ENCODE measurements around the gene GRHL1. TPM values are rescaled to one million over a fixed set of nuclear protein-coding genes. Genes with fewer than 3 reads are reported as not detected.

GRHL1 gene, protein sequence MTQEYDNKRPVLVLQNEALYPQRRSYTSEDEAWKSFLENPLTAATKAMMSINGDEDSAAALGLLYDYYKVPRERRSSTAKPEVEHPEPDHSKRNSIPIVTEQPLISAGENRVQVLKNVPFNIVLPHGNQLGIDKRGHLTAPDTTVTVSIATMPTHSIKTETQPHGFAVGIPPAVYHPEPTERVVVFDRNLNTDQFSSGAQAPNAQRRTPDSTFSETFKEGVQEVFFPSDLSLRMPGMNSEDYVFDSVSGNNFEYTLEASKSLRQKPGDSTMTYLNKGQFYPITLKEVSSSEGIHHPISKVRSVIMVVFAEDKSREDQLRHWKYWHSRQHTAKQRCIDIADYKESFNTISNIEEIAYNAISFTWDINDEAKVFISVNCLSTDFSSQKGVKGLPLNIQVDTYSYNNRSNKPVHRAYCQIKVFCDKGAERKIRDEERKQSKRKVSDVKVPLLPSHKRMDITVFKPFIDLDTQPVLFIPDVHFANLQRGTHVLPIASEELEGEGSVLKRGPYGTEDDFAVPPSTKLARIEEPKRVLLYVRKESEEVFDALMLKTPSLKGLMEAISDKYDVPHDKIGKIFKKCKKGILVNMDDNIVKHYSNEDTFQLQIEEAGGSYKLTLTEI
- total RNA-seq: 126 TPM

DNA sequence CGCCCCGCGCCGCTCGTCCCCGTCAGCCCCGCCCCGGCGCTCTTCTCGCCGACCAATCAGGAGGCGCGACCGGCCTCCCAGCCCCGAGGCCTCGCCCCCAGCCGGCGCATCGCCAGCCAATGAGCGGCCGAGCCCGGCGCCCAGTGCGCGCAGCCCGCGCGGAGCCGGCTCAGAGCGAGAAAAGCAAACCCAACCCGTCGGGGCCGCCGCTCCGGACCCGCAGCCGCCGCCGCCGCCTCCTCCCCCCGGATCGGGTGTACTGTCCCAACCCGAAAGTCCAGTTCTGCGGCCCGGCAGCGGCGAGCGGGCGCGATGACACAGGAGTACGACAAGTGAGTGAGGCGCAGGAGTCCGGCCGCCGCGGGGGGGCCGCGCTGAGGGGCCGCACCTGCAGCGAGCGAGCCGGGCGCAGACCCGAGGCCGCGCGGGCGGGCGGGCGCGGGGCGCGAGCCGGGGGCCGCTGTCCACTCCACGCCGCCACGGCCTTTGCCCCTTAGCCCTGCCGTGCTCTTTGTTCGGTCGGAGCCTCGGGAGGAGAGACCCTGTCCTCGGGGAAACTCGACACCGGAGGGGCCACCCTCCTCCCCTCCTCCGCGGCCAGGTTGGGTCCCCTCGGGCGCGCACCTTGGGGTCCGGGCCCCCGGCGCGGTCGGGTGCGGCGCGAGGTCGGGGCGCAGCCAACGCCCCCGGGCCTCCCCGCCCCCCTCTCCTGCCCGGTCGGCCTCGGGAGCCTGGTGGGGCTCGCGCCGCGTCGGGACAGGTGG, at the start of gene GRHL1:
Gene GRHL1 (plus strand): TSS at position 172 of the 764 bp plus-strand sequence. CDS start 141 bp downstream, at position 313.
- DNase-seq (ENCODE audit: extremely low spot score in 2 of 2): peak in 1 of 2 donors; percentile 90
- peak within 1 kb of the TSS; percentile 83 for H3K27ac ChIP-seq
- no peaks in the 10 kb centered on the region for H3K27me3 ChIP-seq
- TF ChIP-seq, protein P1, sequence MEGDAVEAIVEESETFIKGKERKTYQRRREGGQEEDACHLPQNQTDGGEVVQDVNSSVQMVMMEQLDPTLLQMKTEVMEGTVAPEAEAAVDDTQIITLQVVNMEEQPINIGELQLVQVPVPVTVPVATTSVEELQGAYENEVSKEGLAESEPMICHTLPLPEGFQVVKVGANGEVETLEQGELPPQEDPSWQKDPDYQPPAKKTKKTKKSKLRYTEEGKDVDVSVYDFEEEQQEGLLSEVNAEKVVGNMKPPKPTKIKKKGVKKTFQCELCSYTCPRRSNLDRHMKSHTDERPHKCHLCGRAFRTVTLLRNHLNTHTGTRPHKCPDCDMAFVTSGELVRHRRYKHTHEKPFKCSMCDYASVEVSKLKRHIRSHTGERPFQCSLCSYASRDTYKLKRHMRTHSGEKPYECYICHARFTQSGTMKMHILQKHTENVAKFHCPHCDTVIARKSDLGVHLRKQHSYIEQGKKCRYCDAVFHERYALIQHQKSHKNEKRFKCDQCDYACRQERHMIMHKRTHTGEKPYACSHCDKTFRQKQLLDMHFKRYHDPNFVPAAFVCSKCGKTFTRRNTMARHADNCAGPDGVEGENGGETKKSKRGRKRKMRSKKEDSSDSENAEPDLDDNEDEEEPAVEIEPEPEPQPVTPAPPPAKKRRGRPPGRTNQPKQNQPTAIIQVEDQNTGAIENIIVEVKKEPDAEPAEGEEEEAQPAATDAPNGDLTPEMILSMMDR (IDR thresholded peaks at IDR 0.05): no peak
- TF ChIP-seq POLR2AphosphoS5 (IDR thresholded peaks at IDR 0.05; ENCODE audit: insufficient read depth in 1 of 2, low read depth in 1 of 2): peak in 1 of 2 donors; percentile 47
- TF ChIP-seq POLR2A (IDR thresholded peaks at IDR 0.05): peak in 1 of 2 donors; percentile 30
- no peaks in the 10 kb centered on the region for H3K9me3 ChIP-seq
- H3K36me3 ChIP-seq: no peaks in the 10 kb centered on the region
- intact Hi-C loops (cut with DNase I): no loop called here
- H3K4me1 ChIP-seq: no peaks in the 10 kb centered on the region
- H3K4me3 ChIP-seq: peak within 1 kb of the TSS; percentile 81 to 89

DNA sequence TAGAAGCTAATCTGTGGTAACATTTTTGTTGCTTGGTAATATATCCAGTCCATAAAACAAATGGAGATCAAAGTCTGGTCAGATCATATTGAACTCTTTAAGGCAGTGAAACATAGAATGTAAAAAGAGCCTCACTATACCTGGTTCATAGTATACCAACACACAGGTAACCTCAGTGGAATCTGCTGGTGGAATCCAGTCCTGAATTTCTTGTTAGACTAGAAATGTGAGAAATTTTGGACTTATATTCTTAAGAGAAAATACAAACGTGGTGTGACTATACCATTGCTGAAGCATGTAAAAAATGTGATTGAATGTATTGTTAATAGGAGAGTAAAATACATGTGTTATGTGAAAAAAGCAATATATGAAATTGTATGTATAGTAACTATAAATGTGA, 46.1 kb upstream of the GRHL1 start:
- intact Hi-C loops (cut with DNase I): no loop called here
- H3K4me3 ChIP-seq: no peak overlapping the region
- H3K36me3 ChIP-seq: no peaks in the 10 kb centered on the region
- TF ChIP-seq, protein P1 (IDR thresholded peaks at IDR 0.05): no peak
- peak in 1 of 2 donors; percentile 68 for TF ChIP-seq POLR2AphosphoS5 (IDR thresholded peaks at IDR 0.05; ENCODE audit: insufficient read depth in 1 of 2, low read depth in 1 of 2)
- peaks cover 9% of the 10 kb centered on the region for H3K4me1 ChIP-seq
- no peaks in the 10 kb centered on the region for H3K9me3 ChIP-seq
- no peak overlapping the region for H3K27ac ChIP-seq
- no peak for DNase-seq (ENCODE audit: extremely low spot score in 2 of 2)
- H3K27me3 ChIP-seq: no peaks in the 10 kb centered on the region

DNA sequence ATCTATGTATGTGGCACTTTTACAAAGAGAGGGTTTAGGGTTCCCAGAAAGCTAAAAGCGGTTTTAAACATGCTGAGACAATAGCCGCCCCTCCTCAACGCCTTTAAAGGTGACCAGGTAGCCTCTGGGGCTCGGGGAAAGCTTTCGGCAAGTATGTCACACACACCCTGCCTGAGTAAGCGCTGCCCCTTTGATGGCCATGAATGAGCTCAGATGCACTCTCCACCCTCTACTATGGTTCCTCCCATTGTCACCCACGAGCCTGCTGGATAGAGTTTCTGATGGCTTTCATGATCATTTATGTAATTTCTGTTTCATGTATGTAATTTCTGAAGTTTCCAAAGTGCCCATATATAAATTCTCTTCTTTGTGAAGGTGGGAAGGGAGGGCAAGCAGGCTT, 44.1 kb upstream of the GRHL1 start:
- DNase-seq (ENCODE audit: extremely low spot score in 2 of 2): no peak
- H3K4me1 ChIP-seq: peaks cover 9% of the 10 kb centered on the region
- no peaks in the 10 kb centered on the region for H3K9me3 ChIP-seq
- H3K36me3 ChIP-seq: no peaks in the 10 kb centered on the region
- intact Hi-C loops (cut with DNase I): no loop called here
- H3K27ac ChIP-seq: no peak overlapping the region
- H3K4me3 ChIP-seq: no peak overlapping the region
- H3K27me3 ChIP-seq: no peaks in the 10 kb centered on the region
- TF ChIP-seq POLR2A (IDR thresholded peaks at IDR 0.05) (no peak), POLR2AphosphoS5 (IDR thresholded peaks at IDR 0.05; ENCODE audit: insufficient read depth in 1 of 2, low read depth in 1 of 2) (no peak)
- TF ChIP-seq, protein P1 (IDR thresholded peaks at IDR 0.05): no peak

DNA sequence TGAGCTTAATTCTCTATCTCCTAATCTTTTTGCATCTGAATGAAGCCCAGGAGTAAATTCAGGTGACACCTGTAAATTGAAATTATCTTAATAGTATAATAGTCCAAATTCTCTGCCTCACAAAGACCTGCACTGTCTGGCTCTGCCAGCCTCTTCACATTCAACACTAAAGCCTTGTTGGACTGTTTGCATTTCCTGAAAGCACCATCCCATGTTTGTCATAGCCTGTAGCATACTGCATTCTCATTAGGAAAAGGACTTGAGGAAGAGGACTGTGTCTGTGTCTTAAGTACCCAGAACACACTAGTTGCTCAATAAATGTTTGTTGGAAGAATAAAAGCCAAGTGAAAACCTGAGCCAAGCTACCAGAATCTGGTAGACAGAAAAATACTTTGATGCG, 42.9 kb upstream of the GRHL1 start:
- intact Hi-C loops (cut with DNase I): no loop called here
- Histone ChIP-seq H3K9me3 (no peaks in the 10 kb centered on the region), H3K27ac (no peak overlapping the region), H3K27me3 (no peaks in the 10 kb centered on the region), H3K36me3 (peaks cover 0 to 7% of the 10 kb centered on the region in 2 donors), H3K4me1 (peaks cover 9% of the 10 kb centered on the region), H3K4me3 (no peak overlapping the region)
- no peak for DNase-seq (ENCODE audit: extremely low spot score in 2 of 2)
- TF ChIP-seq POLR2AphosphoS5 (IDR thresholded peaks at IDR 0.05; ENCODE audit: insufficient read depth in 1 of 2, low read depth in 1 of 2) (no peak), POLR2A (IDR thresholded peaks at IDR 0.05) (no peak)
- TF ChIP-seq, protein P1 (IDR thresholded peaks at IDR 0.05): no peak

All from vagina (tissue), 2 donors.